ENCODE measurements around the gene TEX50.
"Not testable (repeated sequence)": the region's sequence is repeated elsewhere in the genome, so short reads cannot be mapped to it uniquely, and the experiment has no call there.

DNA sequence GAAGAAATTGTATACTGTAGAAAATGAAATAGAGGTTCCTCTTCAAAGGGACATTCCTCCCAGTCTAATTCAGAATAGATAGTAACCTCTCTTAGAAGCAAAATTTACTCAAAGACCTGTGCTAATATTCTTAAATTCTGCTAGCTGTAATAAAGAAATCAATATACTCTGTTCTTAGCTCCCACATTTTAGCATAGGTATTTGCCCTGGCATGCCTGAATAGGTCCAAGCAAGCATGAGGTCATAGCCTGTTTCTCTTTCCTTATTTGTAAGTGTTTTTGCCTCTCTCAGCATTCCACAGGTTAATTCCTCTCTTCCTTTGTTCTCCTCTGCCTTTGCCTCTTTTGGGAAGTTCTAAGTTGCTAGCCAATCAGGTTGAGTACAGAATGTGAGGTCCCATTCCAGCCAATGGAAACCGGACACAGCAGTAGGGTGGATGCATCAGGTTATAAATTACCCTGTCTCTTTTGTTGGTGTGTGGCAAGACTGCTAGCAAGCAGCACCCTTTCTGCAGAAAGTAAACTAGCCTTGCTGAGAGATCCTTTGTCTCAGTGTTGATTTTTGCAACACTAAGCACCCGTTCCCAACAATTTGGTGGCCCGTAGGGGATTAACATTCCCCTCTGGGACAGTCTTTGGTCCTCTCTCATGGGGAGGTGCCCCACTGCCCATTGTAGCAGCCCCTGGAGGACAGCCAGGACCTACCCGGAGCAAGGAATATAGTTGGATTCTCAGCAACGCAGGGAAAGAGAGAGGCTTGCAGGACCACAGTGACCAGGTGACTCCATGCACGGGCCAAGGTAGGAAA lies 2.3 kb downstream of the TEX50 start:
- TF ChIP-seq POLR2A (IDR thresholded peaks at IDR 0.05; ENCODE audit: extremely low read depth, insufficient read length) = not testable (repeated sequence)
- TF ChIP-seq, protein P1, sequence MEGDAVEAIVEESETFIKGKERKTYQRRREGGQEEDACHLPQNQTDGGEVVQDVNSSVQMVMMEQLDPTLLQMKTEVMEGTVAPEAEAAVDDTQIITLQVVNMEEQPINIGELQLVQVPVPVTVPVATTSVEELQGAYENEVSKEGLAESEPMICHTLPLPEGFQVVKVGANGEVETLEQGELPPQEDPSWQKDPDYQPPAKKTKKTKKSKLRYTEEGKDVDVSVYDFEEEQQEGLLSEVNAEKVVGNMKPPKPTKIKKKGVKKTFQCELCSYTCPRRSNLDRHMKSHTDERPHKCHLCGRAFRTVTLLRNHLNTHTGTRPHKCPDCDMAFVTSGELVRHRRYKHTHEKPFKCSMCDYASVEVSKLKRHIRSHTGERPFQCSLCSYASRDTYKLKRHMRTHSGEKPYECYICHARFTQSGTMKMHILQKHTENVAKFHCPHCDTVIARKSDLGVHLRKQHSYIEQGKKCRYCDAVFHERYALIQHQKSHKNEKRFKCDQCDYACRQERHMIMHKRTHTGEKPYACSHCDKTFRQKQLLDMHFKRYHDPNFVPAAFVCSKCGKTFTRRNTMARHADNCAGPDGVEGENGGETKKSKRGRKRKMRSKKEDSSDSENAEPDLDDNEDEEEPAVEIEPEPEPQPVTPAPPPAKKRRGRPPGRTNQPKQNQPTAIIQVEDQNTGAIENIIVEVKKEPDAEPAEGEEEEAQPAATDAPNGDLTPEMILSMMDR (IDR thresholded peaks at IDR 0.05; ENCODE audit: low read depth, low read length) = not testable (repeated sequence)
- TF ChIP-seq, protein P2, sequence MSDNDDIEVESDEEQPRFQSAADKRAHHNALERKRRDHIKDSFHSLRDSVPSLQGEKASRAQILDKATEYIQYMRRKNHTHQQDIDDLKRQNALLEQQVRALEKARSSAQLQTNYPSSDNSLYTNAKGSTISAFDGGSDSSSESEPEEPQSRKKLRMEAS (IDR thresholded peaks at IDR 0.05; ENCODE audit: low read depth, low read length) = not testable (repeated sequence)
